HG03045 (cell line): Measurements from ENCODE around the gene NUP214.

Source experiments
- ATAC-seq: cut with Tn5 transposase; IDR thresholded peaks from one replicate; pipeline ENCODE4 v1.9.1; 2021; ENCODE audit warnings: mild to moderate bottlenecking, moderate library complexity; ENCODE audit not compliant: unreplicated experiment

The NUP214 gene

GRCh38 chr9:131125288-131126058, at the start of gene NUP214:
NUP214 (plus strand) TSS chr9:131125586; CDS start chr9:131125705, 119 bp downstream.
- ATAC-seq: peak; percentile 95

GRCh38 chr9:131076347-131077195, 48.8 kb upstream of the NUP214 start:
- no peak for ATAC-seq

- ATAC-seq: no peak
Measured at GRCh38 chr9:131078427-131079366, 46.7 kb upstream of the NUP214 start.

- ATAC-seq: no peak
Measured at GRCh38 chr9:131080589-131080988, 44.8 kb upstream of the NUP214 start.

- ATAC-seq: no peak
Measured at GRCh38 chr9:131081868-131082267, 43.5 kb upstream of the NUP214 start.

- ATAC-seq: no peak
Measured at GRCh38 chr9:131082774-131083512, 42.4 kb upstream of the NUP214 start.

GRCh38 chr9:131084661-131085369, 40.6 kb upstream of the NUP214 start:
- ATAC-seq: no peak

GRCh38 chr9:131085370-131086122, 39.8 kb upstream of the NUP214 start:
- no peak for ATAC-seq

- ATAC-seq: no peak
Measured at GRCh38 chr9:131087354-131087893, 38.0 kb upstream of the NUP214 start.

GRCh38 chr9:131090025-131090787, 35.2 kb upstream of the NUP214 start:
- ATAC-seq: no peak

GRCh38 chr9:131091352-131091992, 33.9 kb upstream of the NUP214 start:
- no peak for ATAC-seq

GRCh38 chr9:131092030-131092429, 33.4 kb upstream of the NUP214 start:
- no peak for ATAC-seq

GRCh38 chr9:131092548-131093440, 32.6 kb upstream of the NUP214 start:
- ATAC-seq: no peak

- ATAC-seq: no peak
Measured at GRCh38 chr9:131094015-131094414, 31.4 kb upstream of the NUP214 start.

GRCh38 chr9:131094622-131095021, 30.8 kb upstream of the NUP214 start:
- ATAC-seq: no peak

- ATAC-seq: no peak
Measured at GRCh38 chr9:131095666-131096268, 29.6 kb upstream of the NUP214 start.
